Prostate gland (tissue), 2 donors: ENCODE measurements around the gene UBE2J2. TPM values are rescaled to one million over a fixed set of nuclear protein-coding genes. Genes with fewer than 3 reads are reported as not detected.

Experiments
- DNase-seq: peaks from one replicate; pipeline ENCODE4 v3.0.0-alpha.2; 2019; ENCODE audit warnings: low spot score
- H3K27ac ChIP-seq, 2 donors: fragments of 200-600 bp; sonication (generic); 2 replicates each; pipeline ENCODE4 v1.5.1; 2017 to 2019
- H3K27me3 ChIP-seq: fragments of 200-600 bp; sonication (generic); replicated peaks from 2 replicates; pipeline ENCODE4 v1.5.1; 2019; ENCODE audit not compliant: insufficient read depth
- H3K36me3 ChIP-seq, 2 donors: fragments of 200-600 bp; sonication (generic); 1 replicate in 1 of 2; 2 replicates in 1 of 2; pipeline versions ENCODE4 v1.5.1 to v1.8.1; 2017 to 2019
- H3K4me1 ChIP-seq: fragments of 200-600 bp; sonication (generic); replicated peaks from 2 replicates; pipeline ENCODE4 v1.5.1; 2019
- H3K4me3 ChIP-seq, 2 donors: fragments of 200-600 bp; sonication (generic); 2 replicates each; pipeline ENCODE4 v1.5.1; 2017 to 2019
- H3K9me3 ChIP-seq: fragments of 200-600 bp; sonication (generic); 2 replicates; pipeline ENCODE4 v1.5.1; 2017
- CTCF ChIP-seq, 4 experiments: fragments of 200-600 bp in 2 of 4; fragments of 450-650 bp in 2 of 4; sonication (generic) in 2 of 4; IDR thresholded peaks; 1 replicate in 3 of 4; 2 replicates in 1 of 4; pipeline ENCODE4 v1.5.1; 2016 to 2019; ENCODE audit warnings: antibody characterized with exemption in 4 of 4, mild to moderate bottlenecking in 2 of 4, moderate library complexity in 2 of 4
- POLR2A ChIP-seq: fragments of 450-650 bp; IDR thresholded peaks from one replicate; pipeline ENCODE4 v1.6.1; 2016; ENCODE audit warnings: antibody characterized with exemption, mild to moderate bottlenecking
- POLR2AphosphoS5 ChIP-seq: sonication (generic); formaldehyde crosslinking; IDR thresholded peaks from one replicate; pipeline ENCODE4 v1.6.1; 2017; ENCODE audit warnings: antibody characterized with exemption
- WGBS: methylation state at CpG from one replicate; pipeline ENCODE4 v1.1.5; 2018; 5-methylcytosine and 5-hydroxymethylcytosine counted together
- intact Hi-C: fragments of 100-400 bp; cut with DNase I; formaldehyde crosslinking; loops from one replicate; pipeline ENCODE4 v1.14.2; 2022
- total RNA-seq, 2 donors: library from RNA; depleted of rRNA; stranded (reverse); fragments of >200 nt; gene quantifications; one replicate each; pipeline ENCODE4 v1.1.0, GENCODE V29; 2016

UBE2J2 gene
- total RNA-seq, 2 donors from 2014 or later = 56.0 to 79.4 TPM

- no peak overlapping the region for H3K4me3 ChIP-seq
- intact Hi-C loops = no loop called here
- H3K27ac ChIP-seq = no peak overlapping the region
- H3K27me3 ChIP-seq = no peaks in the 10 kb centered on the region
- 88% methylated on average over 57 of the region's 58 CpGs for WGBS
- H3K9me3 ChIP-seq = no peaks in the 10 kb centered on the region
- no peak for TF ChIP-seq POLR2AphosphoS5
- TF ChIP-seq POLR2A = no peak
- TF ChIP-seq CTCF (IDR thresholded peaks at IDR 0.05) = no peak
- no peaks in the 10 kb centered on the region for H3K36me3 ChIP-seq
- peaks cover 4% of the 10 kb centered on the region for H3K4me1 ChIP-seq
- no peak for DNase-seq
Measured at GRCh38 chr1:1294250-1294890, 20.7 kb upstream of the UBE2J2 start.

DNA sequence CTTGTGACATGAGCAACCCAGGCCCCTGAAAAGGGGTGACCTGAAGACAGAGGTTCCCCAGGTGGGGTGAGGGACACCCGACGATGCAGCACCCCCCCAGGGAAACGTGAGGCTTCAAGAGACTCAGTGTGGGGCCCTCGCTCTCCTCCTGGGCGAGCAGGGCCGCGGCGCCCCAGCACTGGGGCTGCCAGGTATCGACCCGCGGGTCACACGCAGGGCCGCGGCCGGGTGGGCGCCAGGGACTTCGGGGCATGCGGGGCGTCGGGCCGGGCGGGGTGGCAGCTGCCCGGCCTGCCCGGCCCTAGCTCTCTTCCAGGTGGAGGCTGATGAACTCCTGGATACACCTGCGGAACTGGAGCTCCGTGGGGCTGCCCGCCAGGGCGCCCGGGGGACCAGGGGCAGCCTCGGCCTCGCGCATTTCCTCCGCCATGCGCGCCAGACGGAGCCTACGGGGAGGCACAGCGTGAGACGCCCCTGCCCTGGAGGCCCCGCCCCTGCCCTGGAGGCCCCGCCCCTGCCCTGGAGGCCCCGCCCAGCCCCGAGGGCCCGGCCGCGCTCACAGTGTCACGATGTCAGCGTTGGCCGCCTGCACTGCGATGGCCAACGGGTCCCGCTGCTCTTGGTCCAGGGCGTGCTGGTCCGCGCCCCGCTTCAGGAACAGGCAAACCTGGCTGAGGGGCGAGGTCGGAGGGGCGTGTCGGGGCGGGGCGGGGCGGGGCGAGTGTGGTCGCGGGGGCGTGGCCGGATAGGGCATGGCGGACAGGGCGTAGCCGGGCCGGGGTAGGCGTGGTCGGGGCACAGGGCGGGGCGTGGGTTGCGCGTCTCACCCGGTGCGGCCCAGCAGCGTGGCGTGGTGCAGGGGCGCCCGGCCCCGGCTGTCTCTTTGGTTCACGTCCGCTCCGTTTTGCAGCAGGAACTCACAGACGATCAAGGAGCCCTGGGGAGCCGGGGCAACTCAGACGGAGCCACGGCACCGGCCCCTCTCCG is 19.9 kb upstream of the UBE2J2 start:
- no peak overlapping the region for H3K4me3 ChIP-seq
- no peak for DNase-seq
- TF ChIP-seq POLR2AphosphoS5 = no peak
- no peak for TF ChIP-seq CTCF (IDR thresholded peaks at IDR 0.05)
- no peak for TF ChIP-seq POLR2A
- WGBS = 79% methylated on average over 73 of the region's 94 CpGs
- no peaks in the 10 kb centered on the region for H3K27me3 ChIP-seq
- peaks cover 4% of the 10 kb centered on the region for H3K4me1 ChIP-seq
- H3K9me3 ChIP-seq = no peaks in the 10 kb centered on the region
- no peak overlapping the region for H3K27ac ChIP-seq
- intact Hi-C loops = no loop called here
- no peaks in the 10 kb centered on the region for H3K36me3 ChIP-seq

GRCh38 chr1:1292851-1293250 is 19.2 kb upstream of the UBE2J2 start:
- 93% methylated on average over 18 of the region's 18 CpGs for WGBS
- intact Hi-C loops = loop anchor here (1.0 kb wide), 1 partner anchor 171 kb away; no protein-coding TSS in a partner anchor
- H3K4me1 ChIP-seq = peaks cover 4% of the 10 kb centered on the region
- DNase-seq = no peak
- no peaks in the 10 kb centered on the region for H3K9me3 ChIP-seq
- no peak overlapping the region for H3K27ac ChIP-seq
- no peaks in the 10 kb centered on the region for H3K27me3 ChIP-seq
- no peaks in the 10 kb centered on the region for H3K36me3 ChIP-seq
- no peak overlapping the region for H3K4me3 ChIP-seq
- TF ChIP-seq POLR2A (no peak), POLR2AphosphoS5 (no peak), CTCF (IDR thresholded peaks at IDR 0.05) (no peak)

- Histone ChIP-seq H3K4me1 (peaks cover 4% of the 10 kb centered on the region), H3K27ac (no peak overlapping the region), H3K9me3 (no peaks in the 10 kb centered on the region), H3K27me3 (no peaks in the 10 kb centered on the region), H3K4me3 (no peak overlapping the region), H3K36me3 (no peaks in the 10 kb centered on the region)
- WGBS = 90% methylated on average over 9 of the region's 9 CpGs
- no peak for DNase-seq
- intact Hi-C loops = loop anchor here (1.0 kb wide), 1 partner anchor 170 kb away; no protein-coding TSS in a partner anchor
- TF ChIP-seq POLR2A = no peak
- no peak for TF ChIP-seq CTCF (IDR thresholded peaks at IDR 0.05)
- no peak for TF ChIP-seq POLR2AphosphoS5
Measured at GRCh38 chr1:1292442-1292779, 18.8 kb upstream of the UBE2J2 start.
